Activated naive CD4-positive, alpha-beta T cell treated with anti-CD3 and anti-CD28 coated beads, Interleukin-2, amount 10 ng/mL, durations not matched to agents 7 days and 5 days (primary cell): ENCODE measurements around the gene PPM1N.

ENCODE experiments used
- CTCF ChIA-PET: fragments of 350-600 bp; sonication (Branson Sonifier 250); formaldehyde crosslinking; loops from one replicate; lab custom pipeline; 2021; ENCODE audit warnings: antibody characterized with exemption; lab: Charles Lee
- DNase-seq: peaks from one replicate; pipeline ENCODE4 v3.0.0-alpha.2; 2020
- H3K27ac Mint-ChIP-seq: one replicate; pipeline ENCODE4 v1.8.0; 2021; ENCODE audit warnings: mild to moderate bottlenecking, moderate library complexity, mixed read lengths
- H3K27me3 Mint-ChIP-seq: one replicate; pipeline ENCODE4 v1.8.0; 2021; ENCODE audit warnings: mild to moderate bottlenecking, mixed read lengths
- H3K36me3 Mint-ChIP-seq: one replicate; pipeline ENCODE4 v1.8.0; 2021; ENCODE audit warnings: mixed read lengths
- H3K4me1 Mint-ChIP-seq: one replicate; pipeline ENCODE4 v1.8.0; 2021; ENCODE audit warnings: mixed read lengths
- H3K4me3 Mint-ChIP-seq: one replicate; pipeline ENCODE4 v1.8.0; 2021; ENCODE audit warnings: mild to moderate bottlenecking, moderate library complexity, mixed read lengths
- H3K9me3 Mint-ChIP-seq: one replicate; pipeline ENCODE4 v1.8.0; 2021; ENCODE audit warnings: mixed read lengths

The PPM1N gene

DNA sequence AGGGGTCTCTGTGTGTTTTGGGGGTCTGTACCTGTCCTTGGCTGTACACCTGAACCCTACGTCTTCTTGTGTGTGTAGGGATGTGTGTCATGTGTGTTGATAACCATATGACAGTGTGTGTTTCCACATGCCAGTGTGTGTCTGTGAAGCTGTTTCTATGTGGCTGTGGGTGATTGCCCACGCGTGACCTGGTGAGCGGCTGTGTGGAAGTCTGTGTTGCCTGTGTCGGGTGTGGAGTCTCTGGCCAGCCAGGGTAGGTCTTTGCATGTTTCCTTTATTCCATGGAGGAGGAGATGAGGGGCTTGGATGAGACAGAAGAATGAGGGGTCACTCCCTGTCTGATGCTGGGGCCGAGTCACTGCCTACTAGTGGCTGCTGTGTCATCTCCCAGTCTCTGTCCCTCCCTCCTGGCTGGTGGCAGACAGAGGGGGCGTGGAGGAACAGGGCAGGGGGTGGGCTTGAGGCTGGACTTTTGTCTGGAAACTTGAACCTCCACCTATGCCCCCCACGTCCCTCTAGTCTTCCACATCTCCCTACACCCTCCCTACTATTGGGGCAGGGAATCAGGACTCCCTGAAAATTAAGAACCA, 33.3 kb upstream of the PPM1N start:
- Mint-ChIP-seq H3K27ac (no peak overlapping the region), H3K9me3 (no peaks in the 10 kb centered on the region), H3K4me3 (no peak overlapping the region), H3K36me3 (no peaks in the 10 kb centered on the region), H3K27me3 (peaks cover 79% of the 10 kb centered on the region), H3K4me1 (peaks cover 22% of the 10 kb centered on the region)
- CTCF ChIA-PET, result interaction anchor here (2.1 kb wide), 1 partner anchor 14 kb away, joined by 7 read pairs; no protein-coding TSS in a partner anchor
- DNase-seq, result no peak

GRCh38 chr19:45467115-45467455, 31.2 kb upstream of the PPM1N start:
- Mint-ChIP-seq H3K9me3 (no peaks in the 10 kb centered on the region), H3K27ac (peak overlapping the region; percentile 66), H3K4me3 (peak overlapping the region; percentile 88), H3K4me1 (peaks cover 32% of the 10 kb centered on the region), H3K27me3 (peaks cover 84% of the 10 kb centered on the region), H3K36me3 (no peaks in the 10 kb centered on the region)
- CTCF ChIA-PET, result interaction anchor here (1.1 to 4.7 kb wide), 5 partner anchors 8 to 27 kb away, joined by 3 to 32 read pairs (median 24); no protein-coding TSS in a partner anchor
- no peak for DNase-seq

- Mint-ChIP-seq H3K36me3 (no peaks in the 10 kb centered on the region), H3K27me3 (peaks cover 84% of the 10 kb centered on the region), H3K9me3 (no peaks in the 10 kb centered on the region), H3K27ac (peak within 1 kb of the TSS; percentile 93), H3K4me1 (peaks cover 36% of the 10 kb centered on the region), H3K4me3 (peak within 1 kb of the TSS; percentile 88)
- peak; percentile 95 for DNase-seq
- CTCF ChIA-PET, result interaction anchor here (1.5 to 4.7 kb wide), 4 partner anchors 12 to 28 kb away, joined by 9 to 32 read pairs (median 27); no protein-coding TSS in a partner anchor
Observed at GRCh38 chr19:45467456-45468158, 30.6 kb upstream of the PPM1N start, which contains the start of gene FOSB. TSS of gene FOSB (plus strand) at chr19:45467996. CDS start at chr19:45468587, 591 bp downstream.

DNA sequence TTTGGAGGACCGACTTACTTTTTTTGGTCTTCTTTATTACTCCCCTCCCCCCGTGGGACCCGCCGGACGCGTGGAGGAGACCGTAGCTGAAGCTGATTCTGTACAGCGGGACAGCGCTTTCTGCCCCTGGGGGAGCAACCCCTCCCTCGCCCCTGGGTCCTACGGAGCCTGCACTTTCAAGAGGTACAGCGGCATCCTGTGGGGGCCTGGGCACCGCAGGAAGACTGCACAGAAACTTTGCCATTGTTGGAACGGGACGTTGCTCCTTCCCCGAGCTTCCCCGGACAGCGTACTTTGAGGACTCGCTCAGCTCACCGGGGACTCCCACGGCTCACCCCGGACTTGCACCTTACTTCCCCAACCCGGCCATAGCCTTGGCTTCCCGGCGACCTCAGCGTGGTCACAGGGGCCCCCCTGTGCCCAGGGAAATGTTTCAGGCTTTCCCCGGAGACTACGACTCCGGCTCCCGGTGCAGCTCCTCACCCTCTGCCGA, 30.0 kb upstream of the PPM1N start:
- peak overlapping the region; percentile 93 for H3K27ac Mint-ChIP-seq
- peaks cover 40% of the 10 kb centered on the region for H3K4me1 Mint-ChIP-seq
- DNase-seq, result peak; percentile 74
- peak overlapping the region; percentile 88 for H3K4me3 Mint-ChIP-seq
- H3K27me3 Mint-ChIP-seq, result peaks cover 84% of the 10 kb centered on the region
- H3K9me3 Mint-ChIP-seq, result no peaks in the 10 kb centered on the region
- CTCF ChIA-PET, result interaction anchor here (1.7 to 4.7 kb wide), 4 partner anchors 11 to 28 kb away, joined by 7 to 32 read pairs (median 27); no protein-coding TSS in a partner anchor
- H3K36me3 Mint-ChIP-seq, result no peaks in the 10 kb centered on the region

- Mint-ChIP-seq H3K9me3 (no peaks in the 10 kb centered on the region), H3K27ac (peak overlapping the region; percentile 93), H3K27me3 (peaks cover 85% of the 10 kb centered on the region), H3K4me3 (peak overlapping the region; percentile 88), H3K36me3 (no peaks in the 10 kb centered on the region), H3K4me1 (peaks cover 40% of the 10 kb centered on the region)
- DNase-seq, result no peak
- CTCF ChIA-PET, result interaction anchor here (1.3 to 4.7 kb wide), 4 partner anchors 11 to 29 kb away, joined by 7 to 32 read pairs (median 21); no protein-coding TSS in a partner anchor
Observed at GRCh38 chr19:45468803-45469131, 29.5 kb upstream of the PPM1N start.

DNA sequence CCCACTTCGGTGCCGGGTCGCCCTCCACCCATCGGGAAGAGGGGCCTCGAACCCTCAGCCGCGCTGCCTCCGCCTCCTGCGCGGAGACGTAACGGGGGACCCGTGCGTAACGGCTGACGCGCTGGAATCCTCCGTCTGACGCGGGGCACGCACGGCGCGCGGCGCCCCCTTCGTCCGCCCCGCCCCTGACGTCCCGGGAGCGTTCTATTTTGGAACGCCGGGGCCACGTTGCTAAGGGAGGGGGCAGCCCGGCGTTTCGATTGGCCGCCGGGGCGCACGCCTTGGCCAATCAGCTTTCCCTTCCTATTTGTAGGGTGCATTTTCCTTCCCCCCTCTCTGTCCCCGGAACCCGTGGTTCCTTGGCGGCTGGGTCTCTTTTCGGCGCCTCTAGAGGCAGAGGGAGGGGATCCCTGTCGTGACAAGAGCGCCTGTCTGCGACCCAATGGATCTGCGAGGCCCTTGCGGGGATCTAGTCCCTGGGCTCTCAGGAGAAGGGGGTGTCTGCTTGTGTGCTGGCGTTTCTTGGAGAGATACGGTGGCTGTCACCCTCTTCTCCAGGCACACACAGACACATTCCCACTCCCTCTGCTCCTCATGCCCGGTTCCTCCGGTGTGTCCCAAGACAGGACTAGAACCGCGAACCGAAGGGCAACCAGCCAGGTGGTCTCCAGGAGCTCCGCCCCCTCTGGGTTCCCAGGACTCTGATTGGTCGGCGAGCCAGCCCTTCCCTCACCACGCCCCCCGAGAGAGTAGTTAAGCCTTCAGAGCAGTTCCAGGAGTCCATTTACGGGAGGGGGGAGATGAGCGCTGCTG, 28.9 kb upstream of the PPM1N start:
- H3K9me3 Mint-ChIP-seq, result no peaks in the 10 kb centered on the region
- H3K4me1 Mint-ChIP-seq, result peaks cover 40% of the 10 kb centered on the region
- DNase-seq, result peak; percentile 95
- no peaks in the 10 kb centered on the region for H3K36me3 Mint-ChIP-seq
- peak overlapping the region; percentile 93 for H3K27ac Mint-ChIP-seq
- CTCF ChIA-PET, result interaction anchor here (1.3 to 4.7 kb wide), 4 partner anchors 10 to 30 kb away, joined by 7 to 32 read pairs (median 21); no protein-coding TSS in a partner anchor
- H3K4me3 Mint-ChIP-seq, result peak overlapping the region; percentile 88
- peaks cover 87% of the 10 kb centered on the region for H3K27me3 Mint-ChIP-seq

DNA sequence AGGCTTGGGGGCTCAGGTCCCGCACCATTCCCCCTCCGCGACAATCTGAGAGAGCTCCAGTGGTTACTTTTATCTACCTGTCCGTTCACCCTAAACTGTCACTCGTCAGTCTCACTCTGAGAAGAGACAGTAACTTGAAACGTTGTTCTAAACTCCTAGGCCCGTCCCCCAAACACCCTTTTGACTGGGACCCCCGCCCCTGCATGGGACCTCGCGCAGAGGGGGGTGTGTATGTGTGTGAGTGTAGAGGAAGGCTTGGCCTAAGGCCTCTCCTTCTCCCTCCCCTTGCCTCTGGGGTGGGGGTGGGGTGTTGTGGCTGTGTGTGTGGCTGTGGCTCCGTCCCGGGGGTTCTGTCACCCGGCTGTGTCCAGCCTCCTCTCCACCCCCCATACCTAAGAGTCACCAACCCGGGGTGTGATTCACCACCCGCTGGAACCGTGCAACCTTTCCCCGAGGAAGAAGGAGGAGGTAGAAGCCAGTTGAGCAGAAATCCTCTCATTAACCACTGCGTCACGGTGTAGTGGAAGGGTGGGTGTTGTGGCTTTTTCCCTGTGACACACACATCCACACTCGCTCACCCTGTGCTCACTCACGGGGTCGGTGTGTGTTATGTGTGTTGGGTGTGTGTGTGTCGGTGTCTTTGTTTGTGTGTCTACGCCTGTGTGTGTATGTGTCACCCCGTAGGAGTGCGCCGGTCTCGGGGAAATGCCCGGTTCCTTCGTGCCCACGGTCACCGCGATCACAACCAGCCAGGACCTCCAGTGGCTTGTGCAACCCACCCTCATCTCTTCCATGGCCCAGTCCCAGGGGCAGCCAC, 28.1 kb upstream of the PPM1N start:
- Mint-ChIP-seq H3K4me1 (peaks cover 46% of the 10 kb centered on the region), H3K4me3 (peak overlapping the region; percentile 88), H3K36me3 (no peaks in the 10 kb centered on the region), H3K27me3 (peaks cover 90% of the 10 kb centered on the region), H3K27ac (peak overlapping the region; percentile 93), H3K9me3 (no peaks in the 10 kb centered on the region)
- CTCF ChIA-PET, result interaction anchor here (1.3 to 4.7 kb wide), 4 partner anchors 9 to 31 kb away, joined by 7 to 32 read pairs (median 21); no protein-coding TSS in a partner anchor
- peak; percentile 67 for DNase-seq

- Mint-ChIP-seq H3K27me3 (peaks cover 90% of the 10 kb centered on the region), H3K4me3 (peak overlapping the region; percentile 18), H3K4me1 (peaks cover 48% of the 10 kb centered on the region), H3K9me3 (no peaks in the 10 kb centered on the region), H3K36me3 (no peaks in the 10 kb centered on the region), H3K27ac (no peak overlapping the region)
- DNase-seq, result no peak
- CTCF ChIA-PET, result no interaction called here
Observed at GRCh38 chr19:45470762-45471081, 27.5 kb upstream of the PPM1N start.

DNA sequence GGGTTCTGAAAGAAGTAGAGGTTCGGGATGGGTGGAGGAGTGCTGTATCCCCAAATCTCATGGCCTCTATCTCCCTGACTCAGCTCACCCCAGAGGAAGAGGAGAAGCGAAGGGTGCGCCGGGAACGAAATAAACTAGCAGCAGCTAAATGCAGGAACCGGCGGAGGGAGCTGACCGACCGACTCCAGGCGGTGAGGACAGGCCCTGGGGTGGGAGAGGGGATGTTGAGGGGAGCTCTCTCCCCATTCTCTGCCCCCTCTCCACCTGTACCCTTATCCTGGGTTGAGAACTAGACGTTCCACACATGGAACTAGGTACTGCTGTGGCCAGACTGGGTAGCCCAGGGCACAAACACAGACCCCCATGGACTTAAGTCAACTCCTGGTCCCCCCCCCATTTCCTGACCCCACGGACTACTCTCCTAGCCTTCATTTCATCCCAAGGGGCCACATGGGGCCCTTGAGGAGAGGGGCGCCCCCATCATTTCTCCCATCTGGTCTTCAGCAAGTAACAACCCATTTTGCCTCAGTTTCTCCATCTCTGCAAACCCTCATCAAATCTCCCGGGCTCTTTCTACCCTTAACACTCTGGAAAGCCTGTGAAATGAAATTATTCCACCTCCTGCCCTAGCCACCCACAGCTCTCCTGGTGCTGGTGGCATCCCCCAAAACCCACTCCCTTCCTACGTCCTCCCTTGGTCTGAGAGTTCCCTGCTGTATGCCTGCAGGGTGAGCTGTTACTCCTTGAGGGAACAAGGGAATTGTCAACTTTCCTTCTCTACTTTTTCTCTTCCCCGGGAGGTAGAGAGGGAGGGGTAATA, 26.9 kb upstream of the PPM1N start:
- CTCF ChIA-PET, result interaction anchor here (0.7 kb wide), 1 partner anchor 87 kb away, joined by 3 read pairs; no protein-coding TSS in a partner anchor
- peaks cover 49% of the 10 kb centered on the region for H3K4me1 Mint-ChIP-seq
- no peak overlapping the region for H3K27ac Mint-ChIP-seq
- DNase-seq, result peak; percentile 49
- H3K9me3 Mint-ChIP-seq, result no peaks in the 10 kb centered on the region
- no peaks in the 10 kb centered on the region for H3K36me3 Mint-ChIP-seq
- peaks cover 88% of the 10 kb centered on the region for H3K27me3 Mint-ChIP-seq
- no peak overlapping the region for H3K4me3 Mint-ChIP-seq

GRCh38 chr19:45471931-45472562, 26.2 kb upstream of the PPM1N start:
- peaks cover 90% of the 10 kb centered on the region for H3K27me3 Mint-ChIP-seq
- CTCF ChIA-PET, result interaction anchor here (0.7 to 1.0 kb wide), 2 partner anchors 33 to 87 kb away, joined by 3 to 4 read pairs; no protein-coding TSS in a partner anchor
- H3K9me3 Mint-ChIP-seq, result no peaks in the 10 kb centered on the region
- no peak for DNase-seq
- no peaks in the 10 kb centered on the region for H3K36me3 Mint-ChIP-seq
- H3K27ac Mint-ChIP-seq, result no peak overlapping the region
- no peak overlapping the region for H3K4me3 Mint-ChIP-seq
- peaks cover 52% of the 10 kb centered on the region for H3K4me1 Mint-ChIP-seq

GRCh38 chr19:45472563-45473366, 25.5 kb upstream of the PPM1N start:
- H3K27me3 Mint-ChIP-seq, result peaks cover 86% of the 10 kb centered on the region
- peak overlapping the region; percentile 32 for H3K4me3 Mint-ChIP-seq

DNA sequence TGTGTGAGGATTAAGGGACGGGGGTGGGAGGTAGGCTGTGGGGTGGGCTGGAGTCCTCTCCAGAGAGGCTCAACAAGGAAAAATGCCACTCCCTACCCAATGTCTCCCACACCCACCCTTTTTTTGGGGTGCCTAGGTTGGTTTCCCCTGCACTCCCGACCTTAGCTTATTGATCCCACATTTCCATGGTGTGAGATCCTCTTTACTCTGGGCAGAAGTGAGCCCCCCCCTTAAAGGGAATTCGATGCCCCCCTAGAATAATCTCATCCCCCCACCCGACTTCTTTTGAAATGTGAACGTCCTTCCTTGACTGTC, 24.9 kb upstream of the PPM1N start:
- no peak overlapping the region for H3K27ac Mint-ChIP-seq
- no peak for DNase-seq
- peaks cover 81% of the 10 kb centered on the region for H3K27me3 Mint-ChIP-seq
- no peaks in the 10 kb centered on the region for H3K36me3 Mint-ChIP-seq
- no peak overlapping the region for H3K4me3 Mint-ChIP-seq
- peaks cover 53% of the 10 kb centered on the region for H3K4me1 Mint-ChIP-seq
- CTCF ChIA-PET, result no interaction called here
- H3K9me3 Mint-ChIP-seq, result no peaks in the 10 kb centered on the region

More at GRCh38 chr19:45472563-45473366, 25.5 kb upstream of the PPM1N start:
- Mint-ChIP-seq H3K27ac (no peak overlapping the region), H3K9me3 (no peaks in the 10 kb centered on the region), H3K36me3 (no peaks in the 10 kb centered on the region), H3K4me1 (peaks cover 53% of the 10 kb centered on the region)
- CTCF ChIA-PET, result interaction anchor here (1.0 kb wide), 1 partner anchor 34 kb away, joined by 4 read pairs; no protein-coding TSS in a partner anchor
- DNase-seq, result peak; percentile 54
